Fibroblast of lung (primary cell): Measurements from ENCODE around the gene ARHGDIG. TPM values are rescaled to one million over a fixed set of nuclear protein-coding genes. Genes with fewer than 3 reads are reported as not detected.

Source experiments
- DNase-seq, 2 donors: peaks; one replicate each; pipeline versions ENCODE4 v3.0.0 to v3.0.0-alpha.2; 2010; ENCODE audit warnings: low read depth in 2 of 2
- H2AFZ ChIP-seq: 2 replicates; pipeline ENCODE4 v1.5.1; 2012; ENCODE audit warnings: low read length, control low read depth, inconsistent platforms
- H3K27ac ChIP-seq: 2 replicates; pipeline ENCODE4 v1.5.1; 2011; ENCODE audit warnings: low read length, control low read depth; ENCODE audit not compliant: insufficient read depth
- H3K27me3 ChIP-seq: 2 replicates; pipeline ENCODE4 v1.5.1; 2011; ENCODE audit warnings: mild to moderate bottlenecking, low read length; ENCODE audit not compliant: control insufficient read depth, insufficient read depth
- H3K36me3 ChIP-seq: 2 replicates; pipeline ENCODE4 v1.5.1; 2011; ENCODE audit warnings: low read length; ENCODE audit not compliant: control insufficient read depth, insufficient read depth
- H3K4me1 ChIP-seq: 2 replicates; pipeline ENCODE4 v1.5.1; 2011; ENCODE audit warnings: low read length; ENCODE audit not compliant: control insufficient read depth, insufficient read depth; ENCODE audit errors: extremely low read depth
- H3K4me2 ChIP-seq: 2 replicates; pipeline ENCODE4 v1.5.1; 2011; ENCODE audit warnings: low read length, control low read depth; ENCODE audit not compliant: insufficient read depth; ENCODE audit errors: extremely low read depth
- H3K4me3 ChIP-seq, 4 experiments: fragments of 200-600 bp in 1 of 4; sonication (generic) in 1 of 4; replicated peaks in 1 of 4; 2 replicates each; pipeline ENCODE4 v1.5.1; 2011 to 2016; ENCODE audit warnings: low read length in 4 of 4, low read depth in 3 of 4, mild to moderate bottlenecking in 3 of 4, control low read depth in 2 of 4, inconsistent platforms in 1 of 4, mixed read lengths in 1 of 4; ENCODE audit not compliant: insufficient read depth in 1 of 4; ENCODE audit errors: control extremely low read depth in 1 of 4
- H3K79me2 ChIP-seq: 2 replicates; pipeline ENCODE4 v1.5.1; 2012; ENCODE audit warnings: mild to moderate bottlenecking, low read length, inconsistent platforms; ENCODE audit not compliant: control insufficient read depth, insufficient read depth
- H3K9ac ChIP-seq: 2 replicates; pipeline ENCODE4 v1.5.1; 2011; ENCODE audit warnings: mild to moderate bottlenecking, low read length, control low read depth; ENCODE audit not compliant: insufficient read depth
- H3K9me3 ChIP-seq: 2 replicates; pipeline ENCODE4 v1.5.1; 2012; ENCODE audit warnings: low read depth, low read length; ENCODE audit not compliant: control insufficient read depth, insufficient read depth
- H4K20me1 ChIP-seq: 2 replicates; pipeline ENCODE4 v1.5.1; 2011; ENCODE audit warnings: low read length; ENCODE audit not compliant: control insufficient read depth, insufficient read depth; ENCODE audit errors: extremely low read depth
- CTCF ChIP-seq, 2 donors: IDR thresholded peaks in 1 of 2; conservative IDR thresholded peaks in 1 of 2; 1 replicate in 1 of 2; 2 replicates in 1 of 2; pipeline ENCODE4 v1.5.1; 2011 to 2012; ENCODE audit warnings: low read length in 2 of 2, control low read depth in 1 of 2, inconsistent platforms in 1 of 2, low read depth in 1 of 2, mild to moderate bottlenecking in 1 of 2
- EZH2 ChIP-seq: IDR thresholded peaks from 2 replicates; pipeline ENCODE4 v1.5.1; 2012; ENCODE audit warnings: low read length, control low read depth, mild to moderate bottlenecking; ENCODE audit errors: missing control alignments
- polyA plus RNA-seq, 2 donors: library from polyadenylated mRNA; depleted of rRNA in 1 of 2; stranded (reverse) in 1 of 2; unstranded in 1 of 2; fragments of >200 nt; gene quantifications; 2 replicates each; pipeline ENCODE4 v1.2.1, GENCODE V29; 2011 to 2012; ENCODE audit warnings: missing spikeins in 1 of 2
- total RNA-seq: library from RNA; depleted of rRNA; stranded (reverse); fragments of >200 nt; gene quantifications from 2 replicates; pipeline ENCODE4 v1.2.1, GENCODE V29; 2014

Gene ARHGDIG
- total and polyA plus RNA-seq, 2 donors (not counting 1 experiment from before 2014, with no cell fraction given), result 0.30 to 1.3 TPM

GRCh38 chr16:314795-315299 is 34.5 kb downstream of the ARHGDIG start:
- Histone ChIP-seq H3K4me3 (no peak overlapping the region), H3K27ac (no peak overlapping the region), H3K4me1 (no peaks in the 10 kb centered on the region), H4K20me1 (no peaks in the 10 kb centered on the region), H3K27me3 (no peaks in the 10 kb centered on the region), H3K79me2 (peaks cover 3% of the 10 kb centered on the region), H3K4me2 (no peak overlapping the region), H3K9me3 (no peaks in the 10 kb centered on the region), H2AFZ (no peak overlapping the region), H3K9ac (no peak overlapping the region), H3K36me3 (peaks cover 5% of the 10 kb centered on the region)
- TF ChIP-seq EZH2 (no peak), CTCF (conservative IDR thresholded peaks at IDR 0.05 in 1 of 2, IDR thresholded peaks at IDR 0.05 in 1 of 2; ENCODE audit: low read depth in 1 of 2, low read length in 2 of 2) (no peak)
- DNase-seq, result no peak

GRCh38 chr16:316741-317464 is 36.5 kb downstream of the ARHGDIG start:
- Histone ChIP-seq H3K36me3 (peaks cover 3% of the 10 kb centered on the region), H3K79me2 (peaks cover 3% of the 10 kb centered on the region), H3K27me3 (no peaks in the 10 kb centered on the region), H3K27ac (no peak overlapping the region), H3K9ac (no peak overlapping the region), H2AFZ (no peak overlapping the region), H3K4me2 (no peak overlapping the region), H3K4me3 (no peak overlapping the region), H3K4me1 (no peaks in the 10 kb centered on the region), H4K20me1 (no peaks in the 10 kb centered on the region), H3K9me3 (no peaks in the 10 kb centered on the region)
- no peak for DNase-seq
- TF ChIP-seq EZH2, result no peak
- TF ChIP-seq CTCF (conservative IDR thresholded peaks at IDR 0.05 in 1 of 2, IDR thresholded peaks at IDR 0.05 in 1 of 2; ENCODE audit: low read depth in 1 of 2, low read length in 2 of 2), result no peak

- peaks cover 3% of the 10 kb centered on the region for H3K79me2 ChIP-seq
- H3K4me2 ChIP-seq, result no peak overlapping the region
- no peaks in the 10 kb centered on the region for H3K4me1 ChIP-seq
- H3K9ac ChIP-seq, result no peak overlapping the region
- H3K27me3 ChIP-seq, result no peaks in the 10 kb centered on the region
- no peaks in the 10 kb centered on the region for H4K20me1 ChIP-seq
- no peak overlapping the region for H3K4me3 ChIP-seq
- H3K27ac ChIP-seq, result no peak overlapping the region
- DNase-seq, result no peak
- no peak overlapping the region for H2AFZ ChIP-seq
- H3K9me3 ChIP-seq, result no peaks in the 10 kb centered on the region
- TF ChIP-seq CTCF (conservative IDR thresholded peaks at IDR 0.05 in 1 of 2, IDR thresholded peaks at IDR 0.05 in 1 of 2; ENCODE audit: low read depth in 1 of 2, low read length in 2 of 2) (no peak), EZH2 (no peak)
- H3K36me3 ChIP-seq, result peaks cover 3% of the 10 kb centered on the region
These were observed 37.2 kb downstream of the ARHGDIG start for GRCh38 chr16:317583-317982.
